ENCODE measurements around the gene PLXNA1.

PLXNA1 gene

DNA sequence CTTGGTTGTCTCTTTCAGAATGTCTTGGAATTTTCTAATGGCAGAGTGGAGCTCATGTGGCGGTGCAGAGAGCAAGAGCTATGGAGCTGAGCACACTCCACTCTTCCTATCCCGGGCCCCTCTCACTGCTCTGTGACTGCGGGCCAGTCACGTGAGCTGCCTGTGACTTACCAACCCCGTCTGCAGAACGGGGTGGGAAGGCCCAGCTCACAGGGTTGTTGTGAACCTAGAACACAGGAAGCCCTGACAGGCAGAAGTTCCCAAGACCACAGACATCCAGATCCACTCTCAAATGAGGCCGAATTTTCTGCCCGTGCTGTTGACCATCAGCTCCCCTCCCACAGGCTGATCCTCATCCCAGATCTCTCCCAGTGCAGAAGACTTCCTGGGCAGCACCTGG is 35.5 kb upstream of the PLXNA1 start:
- H3K4me3 ChIP-seq (ENCODE audit: low read depth, low read length) = no peak overlapping the region
- no peak for DNase-seq (ENCODE audit: low read depth)
- no peak for TF ChIP-seq POLR2A (IDR thresholded peaks at IDR 0.05; ENCODE audit: extremely low read depth, insufficient read length)
- TF ChIP-seq, protein P1, sequence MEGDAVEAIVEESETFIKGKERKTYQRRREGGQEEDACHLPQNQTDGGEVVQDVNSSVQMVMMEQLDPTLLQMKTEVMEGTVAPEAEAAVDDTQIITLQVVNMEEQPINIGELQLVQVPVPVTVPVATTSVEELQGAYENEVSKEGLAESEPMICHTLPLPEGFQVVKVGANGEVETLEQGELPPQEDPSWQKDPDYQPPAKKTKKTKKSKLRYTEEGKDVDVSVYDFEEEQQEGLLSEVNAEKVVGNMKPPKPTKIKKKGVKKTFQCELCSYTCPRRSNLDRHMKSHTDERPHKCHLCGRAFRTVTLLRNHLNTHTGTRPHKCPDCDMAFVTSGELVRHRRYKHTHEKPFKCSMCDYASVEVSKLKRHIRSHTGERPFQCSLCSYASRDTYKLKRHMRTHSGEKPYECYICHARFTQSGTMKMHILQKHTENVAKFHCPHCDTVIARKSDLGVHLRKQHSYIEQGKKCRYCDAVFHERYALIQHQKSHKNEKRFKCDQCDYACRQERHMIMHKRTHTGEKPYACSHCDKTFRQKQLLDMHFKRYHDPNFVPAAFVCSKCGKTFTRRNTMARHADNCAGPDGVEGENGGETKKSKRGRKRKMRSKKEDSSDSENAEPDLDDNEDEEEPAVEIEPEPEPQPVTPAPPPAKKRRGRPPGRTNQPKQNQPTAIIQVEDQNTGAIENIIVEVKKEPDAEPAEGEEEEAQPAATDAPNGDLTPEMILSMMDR (IDR thresholded peaks at IDR 0.05; ENCODE audit: low read depth, low read length) = no peak
- TF ChIP-seq MYC (IDR thresholded peaks at IDR 0.05; ENCODE audit: low read depth, low read length) = no peak
- TF ChIP-seq, protein P2, sequence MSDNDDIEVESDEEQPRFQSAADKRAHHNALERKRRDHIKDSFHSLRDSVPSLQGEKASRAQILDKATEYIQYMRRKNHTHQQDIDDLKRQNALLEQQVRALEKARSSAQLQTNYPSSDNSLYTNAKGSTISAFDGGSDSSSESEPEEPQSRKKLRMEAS (IDR thresholded peaks at IDR 0.05; ENCODE audit: low read depth, low read length) = no peak

DNA sequence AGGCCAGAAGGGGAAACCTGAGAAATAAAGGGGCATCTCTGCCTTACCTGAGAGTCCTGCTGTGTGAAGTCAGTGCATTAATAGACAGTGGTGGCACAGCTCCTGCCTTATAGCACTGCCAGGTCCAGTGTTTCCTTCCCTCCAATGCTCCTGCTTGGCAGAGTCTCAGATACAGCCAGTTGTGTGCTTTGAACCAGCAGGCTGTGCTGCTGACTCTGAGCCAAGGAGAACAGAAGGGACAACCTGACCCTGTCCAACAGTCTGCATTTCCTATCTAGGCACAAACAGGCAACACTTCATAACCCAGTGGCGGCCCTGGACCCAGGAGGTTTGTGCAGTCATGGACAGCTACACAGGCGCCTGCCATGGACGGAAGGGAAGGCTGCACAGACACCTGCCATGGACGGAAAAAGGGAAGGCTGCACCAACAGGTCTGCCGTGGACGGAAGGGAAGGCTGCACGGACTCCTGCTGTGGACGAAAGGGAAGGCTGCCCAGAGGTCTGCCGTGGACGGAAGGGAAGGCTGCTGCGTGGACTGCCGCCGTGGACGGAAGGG is 33.9 kb upstream of the PLXNA1 start:
- no peak for TF ChIP-seq POLR2A (IDR thresholded peaks at IDR 0.05; ENCODE audit: extremely low read depth, insufficient read length)
- TF ChIP-seq, protein P1 (IDR thresholded peaks at IDR 0.05; ENCODE audit: low read depth, low read length) = no peak
- TF ChIP-seq, protein P2 (IDR thresholded peaks at IDR 0.05; ENCODE audit: low read depth, low read length) = no peak
- no peak for TF ChIP-seq MYC (IDR thresholded peaks at IDR 0.05; ENCODE audit: low read depth, low read length)
- DNase-seq (ENCODE audit: low read depth) = no peak
- H3K4me3 ChIP-seq (ENCODE audit: low read depth, low read length) = no peak overlapping the region

DNA sequence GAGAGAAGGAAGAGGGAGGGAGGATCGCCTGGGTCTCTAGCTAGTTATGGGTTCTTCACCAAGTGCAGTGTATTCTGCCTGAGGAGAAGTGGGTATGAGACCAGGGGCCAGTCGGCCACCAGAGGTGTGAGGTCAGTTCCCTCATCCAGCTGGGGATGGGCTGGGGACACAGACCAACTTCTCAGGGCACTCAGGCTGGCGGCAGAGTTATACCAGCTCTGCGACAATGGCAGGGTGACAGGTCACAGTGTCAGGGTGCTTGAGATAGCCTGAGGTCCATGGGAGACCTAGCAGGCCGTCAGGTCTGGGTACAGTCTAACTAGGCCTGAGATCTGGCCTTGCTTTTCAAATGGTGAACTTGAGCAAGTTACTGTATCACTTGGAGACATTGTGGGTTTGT is 31.4 kb upstream of the PLXNA1 start:
- TF ChIP-seq, protein P2 (IDR thresholded peaks at IDR 0.05; ENCODE audit: low read depth, low read length) = no peak
- TF ChIP-seq, protein P1 (IDR thresholded peaks at IDR 0.05; ENCODE audit: low read depth, low read length) = no peak
- TF ChIP-seq POLR2A (IDR thresholded peaks at IDR 0.05; ENCODE audit: extremely low read depth, insufficient read length) = no peak
- no peak for TF ChIP-seq MYC (IDR thresholded peaks at IDR 0.05; ENCODE audit: low read depth, low read length)
- DNase-seq (ENCODE audit: low read depth) = no peak
- H3K4me3 ChIP-seq (ENCODE audit: low read depth, low read length) = no peak overlapping the region

DNA sequence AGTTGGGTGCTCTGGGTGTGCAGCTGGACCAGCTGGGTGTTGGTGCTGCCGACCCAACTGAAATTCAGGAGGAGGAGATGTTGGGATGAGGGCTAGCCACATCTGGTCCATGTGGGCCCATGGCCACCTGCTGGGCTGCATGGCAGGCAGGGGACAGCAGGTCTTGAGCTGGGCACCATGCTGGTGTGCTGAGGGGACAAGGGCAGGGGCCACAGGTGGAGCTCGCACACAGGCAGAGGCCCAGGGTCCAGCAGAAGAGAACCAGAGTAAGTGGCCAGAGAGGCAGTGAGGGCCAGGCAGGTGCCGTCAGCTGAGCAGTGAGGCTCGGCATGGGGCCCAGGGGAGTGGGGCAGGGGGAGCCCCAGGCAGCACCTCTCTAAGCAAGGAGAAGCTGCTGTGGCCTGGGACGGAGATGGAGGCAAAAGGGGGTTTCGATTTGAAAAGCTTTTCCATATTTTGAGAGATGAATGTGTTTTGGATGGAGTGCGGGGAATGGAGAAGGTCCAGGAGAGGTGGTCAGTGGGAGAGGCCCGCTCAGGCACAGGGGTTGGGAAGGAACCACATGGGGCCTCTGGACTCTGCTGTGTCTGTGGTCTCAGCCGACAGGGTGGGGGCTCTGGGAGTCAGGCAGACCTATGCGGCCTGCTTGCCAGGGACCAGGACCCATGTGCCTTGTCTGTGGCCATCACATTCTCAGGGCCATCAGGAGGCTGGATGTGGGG is 30.5 kb upstream of the PLXNA1 start:
- TF ChIP-seq, protein P2 (IDR thresholded peaks at IDR 0.05; ENCODE audit: low read depth, low read length) = no peak
- TF ChIP-seq POLR2A (IDR thresholded peaks at IDR 0.05; ENCODE audit: extremely low read depth, insufficient read length) (no peak), MYC (IDR thresholded peaks at IDR 0.05; ENCODE audit: low read depth, low read length) (no peak)
- H3K4me3 ChIP-seq (ENCODE audit: low read depth, low read length) = no peak overlapping the region
- no peak for DNase-seq (ENCODE audit: low read depth)

DNA sequence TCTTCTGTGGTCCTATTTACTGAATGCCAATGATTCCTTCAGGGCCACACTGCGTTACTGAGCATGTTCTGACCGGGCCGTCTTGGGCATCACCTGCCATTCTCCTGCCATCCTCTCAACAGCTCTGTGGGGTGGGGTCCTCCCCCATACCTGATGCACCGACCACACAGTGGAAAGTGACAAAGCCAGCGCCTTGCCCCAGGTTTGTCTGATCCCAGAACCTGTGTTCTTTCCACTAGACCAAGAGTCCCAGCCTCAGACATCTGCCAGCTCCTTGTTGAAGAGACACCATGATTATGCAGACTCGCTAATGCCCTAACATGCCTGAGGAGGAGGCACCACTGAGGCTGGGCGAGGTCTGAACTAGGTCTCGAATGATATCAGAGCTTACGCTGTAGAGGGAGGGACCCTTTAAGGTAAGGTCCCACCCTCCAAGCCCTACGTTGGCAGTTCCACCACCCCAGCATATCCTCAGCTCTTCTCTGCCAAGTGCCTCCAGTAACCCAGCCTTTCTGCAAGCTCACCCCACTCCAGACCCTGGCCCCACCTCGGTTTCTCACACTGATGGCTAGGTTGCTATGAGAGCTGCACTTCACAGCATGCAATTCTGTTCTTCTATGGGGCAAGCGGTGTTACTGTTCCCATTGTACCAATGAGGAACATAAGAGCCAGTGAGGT is 29.8 kb upstream of the PLXNA1 start:
- DNase-seq (ENCODE audit: low read depth) = no peak
- no peak overlapping the region for H3K4me3 ChIP-seq (ENCODE audit: low read depth, low read length)
- TF ChIP-seq, protein P1 (IDR thresholded peaks at IDR 0.05; ENCODE audit: low read depth, low read length) = no peak
- TF ChIP-seq, protein P2 (IDR thresholded peaks at IDR 0.05; ENCODE audit: low read depth, low read length) = no peak
- no peak for TF ChIP-seq POLR2A (IDR thresholded peaks at IDR 0.05; ENCODE audit: extremely low read depth, insufficient read length)
- no peak for TF ChIP-seq MYC (IDR thresholded peaks at IDR 0.05; ENCODE audit: low read depth, low read length)
